Globus pallidus (tissue), 1 donor: ENCODE data around the gene POU2F3.

Experiments used
- DNase-seq: peaks from one replicate; pipeline ENCODE4 v3.0.0-alpha.2; 2015; ENCODE audit warnings: low spot score

POU2F3 gene

GRCh38 chr11:120342226-120342625 lies 102.3 kb downstream of the POU2F3 start:
- no peak for DNase-seq

DNA sequence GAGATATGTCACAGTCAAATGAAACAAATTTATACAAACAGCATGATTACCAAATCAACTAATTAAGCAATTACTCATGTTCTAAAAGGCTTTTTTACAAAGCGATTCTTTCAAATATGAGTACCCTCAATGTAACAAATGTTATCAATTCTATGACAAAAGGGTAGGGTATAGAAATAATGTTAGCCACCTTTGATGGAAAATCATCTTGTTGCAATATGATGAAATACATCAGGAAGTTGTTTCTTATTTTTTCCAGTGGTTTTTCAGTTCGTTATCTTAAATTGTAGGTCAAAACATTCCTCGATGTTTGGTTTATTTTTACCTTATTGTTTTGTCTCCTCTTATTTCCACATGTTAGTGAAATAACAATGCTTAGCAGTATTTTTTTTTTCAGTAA lies 102.7 kb downstream of the POU2F3 start:
- DNase-seq: no peak

DNA sequence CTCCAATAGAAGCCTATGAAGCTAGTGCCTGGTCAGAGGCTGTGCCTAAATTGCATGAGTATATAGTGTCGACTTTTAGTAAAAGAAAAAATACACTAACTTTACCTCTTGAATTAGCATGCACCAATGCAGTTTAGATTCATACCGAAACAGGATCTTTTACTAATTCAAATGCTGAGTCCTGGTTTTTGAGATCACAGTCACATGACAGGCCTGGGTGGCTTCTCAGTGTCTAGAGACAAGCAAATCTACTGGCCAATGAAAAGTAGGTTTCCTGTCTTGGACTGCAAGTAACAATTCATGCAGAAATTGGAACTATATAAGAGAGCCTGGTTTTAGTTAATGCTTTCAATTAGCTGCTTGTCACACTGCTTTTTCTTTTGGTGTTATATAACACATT lies 103.5 kb downstream of the POU2F3 start:
- DNase-seq: peak; percentile 60

GRCh38 chr11:120344302-120345004 lies 104.5 kb downstream of the POU2F3 start:
- DNase-seq: no peak

GRCh38 chr11:120346233-120346632 lies 106.3 kb downstream of the POU2F3 start:
- DNase-seq: no peak

GRCh38 chr11:120350637-120351036 lies 110.7 kb downstream of the POU2F3 start:
- no peak for DNase-seq

- DNase-seq: no peak
These were observed 112.5 kb downstream of the POU2F3 start for GRCh38 chr11:120352405-120352804.

GRCh38 chr11:120354068-120354467 lies 114.1 kb downstream of the POU2F3 start:
- DNase-seq: no peak

- DNase-seq: no peak
These were observed 114.8 kb downstream of the POU2F3 start for GRCh38 chr11:120354779-120355178.

GRCh38 chr11:120357620-120358019 lies 117.7 kb downstream of the POU2F3 start:
- DNase-seq: no peak

DNA sequence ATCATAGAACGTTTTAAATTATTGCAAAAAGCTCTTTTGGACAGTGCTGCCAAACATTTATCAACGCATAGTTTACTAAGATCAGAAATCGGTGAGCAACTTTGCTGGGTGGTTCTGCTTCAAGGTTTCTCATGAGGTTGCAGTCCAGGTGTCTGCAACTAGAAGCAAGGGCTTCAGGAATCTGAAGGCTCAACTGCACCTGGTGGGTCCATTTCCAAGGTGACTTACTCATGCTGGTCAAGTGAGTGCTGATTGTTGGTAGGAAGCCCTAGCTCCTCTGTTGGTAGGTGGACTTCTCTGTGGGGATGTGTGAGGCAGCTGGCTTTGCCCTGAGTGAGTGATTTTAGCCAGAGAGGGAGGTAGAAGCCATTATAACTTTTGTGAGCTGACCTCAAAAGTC lies 118.8 kb downstream of the POU2F3 start:
- no peak for DNase-seq

DNA sequence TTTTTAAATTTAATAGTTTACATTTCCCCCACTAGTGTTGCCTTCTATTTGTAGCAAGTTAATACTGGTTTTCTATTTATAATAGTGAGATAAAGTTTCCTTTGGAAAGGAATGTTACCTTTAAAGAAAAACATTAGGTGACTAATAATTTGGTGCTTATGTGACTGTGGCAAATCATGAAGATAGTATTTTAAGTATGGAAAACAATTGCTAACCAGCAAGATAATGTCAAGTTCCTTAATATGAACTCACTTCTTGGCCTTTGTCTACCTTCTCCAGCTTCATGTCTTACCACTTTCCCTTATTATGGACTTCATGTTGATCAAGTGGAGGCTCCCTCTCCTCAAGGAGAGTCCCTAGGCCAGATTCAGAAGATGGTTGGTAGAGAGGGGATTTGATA lies 123.5 kb downstream of the POU2F3 start:
- no peak for DNase-seq

DNA sequence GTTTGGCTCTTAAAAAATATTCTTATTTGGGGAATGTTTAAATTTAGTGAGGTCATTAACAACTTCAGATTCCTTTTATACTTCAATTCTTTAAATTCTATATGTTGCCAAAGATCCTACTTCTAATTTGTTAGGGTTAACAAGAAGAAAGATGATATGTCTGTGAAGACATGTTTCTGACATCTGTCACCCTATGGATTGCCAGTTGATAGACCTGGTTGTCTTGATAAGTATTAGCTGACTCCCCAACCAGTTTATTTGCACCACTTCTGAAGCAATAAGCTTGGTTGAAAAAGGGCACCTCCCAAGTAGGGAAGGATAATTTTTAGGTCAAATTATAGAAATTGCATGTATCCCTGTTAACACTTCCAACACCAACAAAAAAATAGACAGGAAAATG lies 125.6 kb downstream of the POU2F3 start:
- DNase-seq: no peak
